ENCODE data around the gene MAP3K10.

The MAP3K10 gene

DNA sequence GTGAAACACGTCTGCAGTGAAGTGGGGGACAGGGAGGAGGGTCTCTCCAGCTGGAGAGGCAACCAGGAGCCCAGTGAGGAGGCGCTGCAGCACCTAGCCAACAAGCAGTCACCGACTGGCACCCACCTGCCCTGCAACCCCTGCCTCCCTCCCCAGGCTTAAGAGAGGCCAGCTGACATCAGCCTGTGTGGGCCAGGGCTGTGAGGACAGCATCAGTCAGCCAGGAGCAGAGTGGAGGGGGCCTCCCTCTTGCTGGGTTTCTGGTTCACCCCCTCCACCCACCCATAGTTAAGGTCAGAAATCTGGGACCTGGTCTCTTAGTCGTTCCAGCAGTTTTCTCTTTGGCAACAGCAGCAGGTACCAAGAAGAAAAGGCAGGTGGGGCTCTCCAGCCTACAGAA, 60.8 kb downstream of the MAP3K10 start:
- DNase-seq: no peak

DNA sequence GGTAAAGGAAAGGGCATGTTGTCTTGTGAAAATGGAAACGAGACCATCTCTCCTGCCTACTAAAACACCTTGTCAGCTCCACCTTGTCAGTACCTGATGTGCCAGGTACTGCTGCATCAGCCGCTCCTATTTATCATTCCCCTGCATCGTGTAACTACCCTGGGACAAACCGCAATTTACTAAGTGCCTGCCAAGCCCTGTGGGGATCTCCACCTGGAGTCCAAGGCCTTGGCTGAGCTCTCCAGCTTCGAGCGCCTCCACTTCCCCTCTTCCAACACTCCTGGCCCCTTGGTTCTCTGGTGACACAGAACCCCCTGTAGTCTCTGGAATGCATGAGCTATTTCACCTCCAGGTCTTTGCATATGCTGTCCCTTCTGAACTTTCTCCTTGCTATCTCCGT, 61.2 kb downstream of the MAP3K10 start:
- no peak for DNase-seq

DNA sequence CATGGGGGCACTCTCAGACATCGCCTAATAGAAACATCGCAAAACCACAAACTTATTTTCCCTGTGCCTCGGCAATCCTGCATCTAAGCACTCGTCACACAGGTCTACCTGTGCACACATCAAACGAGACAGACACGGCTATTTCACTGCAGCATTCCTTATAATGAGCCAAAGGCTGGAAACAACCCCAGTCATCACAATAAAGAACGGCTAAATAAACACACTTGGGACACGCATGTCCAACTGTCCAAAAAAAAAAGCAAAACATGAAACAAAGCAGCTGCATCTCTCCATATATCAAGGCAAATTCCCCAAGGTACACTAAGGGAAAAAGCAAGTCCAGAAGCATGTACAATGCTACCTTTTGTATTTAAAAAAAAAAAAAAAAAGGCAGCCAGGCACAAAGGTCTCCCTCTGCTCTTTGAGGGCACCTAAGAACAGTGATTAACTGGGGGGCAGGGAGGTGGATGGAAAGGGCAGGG, 62.4 kb downstream of the MAP3K10 start:
- no peak for DNase-seq

- DNase-seq: no peak
These were observed 63.6 kb downstream of the MAP3K10 start for GRCh38 chr19:40254714-40255418.

DNA sequence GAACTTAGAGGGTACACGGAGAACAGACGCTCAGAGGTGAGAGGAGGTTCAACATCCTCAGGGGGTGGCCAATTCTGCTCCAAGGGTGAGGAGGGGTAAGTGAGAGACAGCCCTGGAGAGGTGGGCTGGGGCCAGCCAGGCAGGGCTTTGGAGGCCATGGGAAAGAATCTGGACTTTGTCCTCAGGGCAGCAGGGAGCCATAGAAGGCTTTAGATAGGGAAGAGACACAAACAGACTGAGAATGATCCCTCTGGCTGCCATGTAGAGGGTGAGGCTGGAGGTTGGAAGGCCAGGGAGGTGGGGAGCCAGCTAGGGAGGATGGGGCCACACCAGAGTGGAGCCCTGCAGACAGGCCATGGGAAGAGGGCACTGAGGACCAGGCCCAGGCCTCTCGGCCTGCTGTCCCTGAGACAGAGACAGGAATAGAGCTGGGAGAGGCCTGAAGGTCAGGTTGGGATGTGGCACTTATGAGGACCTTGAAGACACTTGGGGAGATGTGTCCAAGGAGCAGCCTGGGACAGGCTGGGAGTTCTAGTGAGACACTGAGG, 64.5 kb downstream of the MAP3K10 start:
- no peak for DNase-seq

DNA sequence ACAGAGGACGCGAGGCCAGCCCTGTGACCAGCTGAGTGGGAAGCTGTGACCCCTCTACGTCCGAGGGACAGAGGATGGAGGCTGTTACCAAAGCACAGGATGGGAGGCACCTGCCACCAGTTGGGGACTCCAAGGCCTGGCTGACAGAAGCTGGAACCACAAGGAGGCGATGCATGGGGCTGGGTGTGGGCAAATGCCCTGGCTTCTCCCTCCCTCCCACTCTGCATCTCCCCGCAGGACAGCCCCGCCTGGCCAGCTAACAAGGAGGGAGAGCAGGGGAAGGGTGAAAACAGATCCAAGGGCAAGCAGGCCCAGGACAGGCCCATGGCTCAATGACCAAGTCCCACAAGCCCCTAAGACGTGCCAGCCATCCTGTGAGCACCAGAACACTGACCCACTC, 65.3 kb downstream of the MAP3K10 start:
- no peak for DNase-seq

GRCh38 chr19:40257096-40257517, 65.9 kb downstream of the MAP3K10 start:
- DNase-seq: no peak

DNA sequence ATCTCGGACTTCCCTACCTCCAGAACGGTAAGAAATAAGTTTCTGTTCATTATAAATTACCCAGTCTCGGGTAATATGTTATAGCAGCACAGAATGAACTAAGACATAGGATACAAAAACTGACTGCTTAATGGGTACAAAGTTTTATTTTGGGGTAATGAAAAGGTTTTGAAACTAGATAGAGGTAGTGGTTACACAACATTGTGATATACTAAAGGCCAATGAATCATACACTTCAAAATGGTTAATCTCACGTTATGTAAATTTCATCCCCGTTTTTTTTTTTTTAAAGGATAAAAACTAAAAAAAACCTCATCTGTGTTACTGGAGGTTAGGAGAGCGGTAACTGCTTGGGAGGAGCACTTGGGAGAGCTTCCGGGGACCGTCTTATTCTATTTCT, 70.4 kb downstream of the MAP3K10 start:
- DNase-seq: no peak

GRCh38 chr19:40262422-40262821, 71.2 kb downstream of the MAP3K10 start:
- DNase-seq: no peak

- no peak for DNase-seq
These were observed 72.5 kb downstream of the MAP3K10 start for GRCh38 chr19:40263440-40264313.

DNA sequence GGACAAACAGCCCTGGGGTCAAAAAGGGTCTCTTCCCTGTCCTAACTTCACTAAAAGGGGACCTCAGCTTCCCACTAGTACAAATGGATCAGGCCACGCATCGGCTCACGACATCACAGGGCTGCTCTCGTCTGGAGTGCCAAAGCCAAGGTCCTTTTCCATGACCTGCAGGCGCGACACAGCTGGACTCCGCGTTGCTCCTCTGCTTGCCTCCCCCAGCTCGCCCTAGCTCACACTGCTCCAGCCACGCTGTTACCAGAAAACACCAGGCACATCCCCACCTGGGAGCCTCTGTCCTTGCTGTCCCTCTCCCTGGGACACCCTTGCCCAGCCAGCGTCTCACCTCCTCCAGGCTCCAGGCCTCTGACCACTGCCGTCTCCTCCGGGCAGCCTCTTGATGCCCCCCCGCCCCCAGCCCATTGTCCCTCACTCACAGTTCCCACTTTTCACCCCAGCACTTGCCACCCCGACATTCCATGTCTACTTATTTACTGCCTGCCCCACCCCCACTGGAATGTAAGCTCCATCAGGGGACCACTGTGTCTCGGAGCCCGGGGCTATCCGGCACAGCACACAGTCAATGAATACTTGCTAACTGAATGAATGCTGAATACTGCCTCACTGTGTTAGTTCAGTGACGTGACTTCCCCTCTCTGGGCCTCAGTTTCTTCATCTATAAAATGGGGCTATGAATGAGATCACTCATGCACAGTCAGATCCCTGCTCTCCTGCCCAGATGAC, 73.3 kb downstream of the MAP3K10 start:
- DNase-seq: no peak
